Stimulated activated CD4-positive, alpha-beta T cell treated with anti-CD3 and anti-CD28 coated beads, Interleukin-1b, Interleukin-23, amount 100 ng/mL, for 1 hour (primary cell): ENCODE data around the gene ZBTB7B.
"Not testable (repeated sequence)": the region's sequence is repeated elsewhere in the genome, so short reads cannot be mapped to it uniquely, and the experiment has no call there.

Experiments used
- DNase-seq, 2 donors: peaks; one replicate each; pipeline ENCODE4 v3.0.0-alpha.2; 2020; ENCODE audit warnings: low read depth in 2 of 2

ZBTB7B gene

GRCh38 chr1:154968731-154969130, 33.9 kb upstream of the ZBTB7B start:
- no peak for DNase-seq

GRCh38 chr1:154969246-154969645, 33.4 kb upstream of the ZBTB7B start:
- DNase-seq: no peak

GRCh38 chr1:154969860-154970452, 32.6 kb upstream of the ZBTB7B start:
- DNase-seq: no peak

GRCh38 chr1:154970631-154971340, 31.8 kb upstream of the ZBTB7B start, which contains the start of gene SHC1:
Gene SHC1 (minus strand): TSS chr1:154970747. CDS start chr1:154970526, 221 bp downstream.
- no peak for DNase-seq

- no peak for DNase-seq
These were observed 31.1 kb upstream of the ZBTB7B start for GRCh38 chr1:154971341-154971998.

GRCh38 chr1:154972213-154972516, 30.4 kb upstream of the ZBTB7B start:
- DNase-seq: no peak

- no peak for DNase-seq
These were observed 29.9 kb upstream of the ZBTB7B start for GRCh38 chr1:154972517-154973343.

- peak; percentile 81 to 92 for DNase-seq
These were observed 29.1 kb upstream of the ZBTB7B start for GRCh38 chr1:154973344-154974101.

- peak; percentile 80 to 87 for DNase-seq
These were observed 28.3 kb upstream of the ZBTB7B start, which contains the start of gene CKS1B for GRCh38 chr1:154974102-154974807. Gene CKS1B (plus strand): TSS chr1:154974681. CDS start chr1:154974746, 65 bp downstream.

GRCh38 chr1:154974808-154975408, 27.7 kb upstream of the ZBTB7B start:
- DNase-seq: peak; percentile 84 to 91

GRCh38 chr1:154975409-154976059, 27.1 kb upstream of the ZBTB7B start:
- peak in 1 of 2 donors; percentile 34 for DNase-seq

- DNase-seq: not testable (repeated sequence)
These were observed 24.8 kb upstream of the ZBTB7B start for GRCh38 chr1:154977762-154978161.

- no peak for DNase-seq
These were observed 24.2 kb upstream of the ZBTB7B start for GRCh38 chr1:154978360-154978759.

GRCh38 chr1:154982341-154982740, 20.3 kb upstream of the ZBTB7B start:
- DNase-seq: no peak

- DNase-seq: peak; percentile 91 to 93
These were observed 19.5 kb upstream of the ZBTB7B start, which contains the start of gene FLAD1 for GRCh38 chr1:154982897-154983648. Gene FLAD1 (plus strand): TSS chr1:154983344. CDS start chr1:154983695, 351 bp downstream.

- no peak for DNase-seq
These were observed 18.7 kb upstream of the ZBTB7B start for GRCh38 chr1:154983776-154984466.

- not testable (repeated sequence) for DNase-seq
These were observed 15.9 kb upstream of the ZBTB7B start for GRCh38 chr1:154986736-154987135.

GRCh38 chr1:154987326-154987725, 15.3 kb upstream of the ZBTB7B start:
- DNase-seq: no peak
